Astrocyte of the spinal cord (primary cell): ENCODE results near the gene UBE3D.

Source experiments
- DNase-seq: peaks from one replicate; pipeline ENCODE4 v3.0.0; 2011; ENCODE audit warnings: low read depth, low spot score
- H3K4me3 ChIP-seq: 2 replicates; pipeline ENCODE4 v1.5.1; 2011; ENCODE audit warnings: low read depth, mild to moderate bottlenecking, low read length, moderate library complexity
- in situ Hi-C: cut with HindIII; loops from 2 replicates; pipeline ENCODE4 v1.10.0; 2017; ENCODE audit warnings: low sequenced_read_pairs
- TF ChIP-seq, protein P1 (sequence below): IDR thresholded peaks from 2 replicates; pipeline ENCODE4 v1.5.1; 2012; ENCODE audit warnings: low read depth, mild to moderate bottlenecking, low read length, inconsistent platforms

The UBE3D gene

DNA sequence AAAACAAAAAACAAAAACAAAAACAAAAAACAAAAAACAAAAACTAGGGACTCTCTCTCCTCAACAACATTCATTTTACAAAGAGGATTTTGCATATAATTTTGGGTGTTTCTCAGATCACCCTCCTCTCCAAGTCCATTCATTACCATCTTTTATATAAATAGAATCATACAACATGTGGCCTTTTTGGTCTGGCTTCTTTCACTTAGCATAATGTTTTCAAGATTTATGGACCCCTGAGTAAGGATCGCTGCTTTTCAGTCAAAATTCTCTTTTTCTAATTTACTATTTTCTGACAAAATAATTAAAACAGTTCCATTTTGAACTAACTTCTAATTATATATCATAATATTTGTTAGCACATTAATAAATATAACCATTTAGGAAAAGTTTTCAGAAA lies 94.8 kb downstream of the UBE3D start:
- TF ChIP-seq, protein P1, sequence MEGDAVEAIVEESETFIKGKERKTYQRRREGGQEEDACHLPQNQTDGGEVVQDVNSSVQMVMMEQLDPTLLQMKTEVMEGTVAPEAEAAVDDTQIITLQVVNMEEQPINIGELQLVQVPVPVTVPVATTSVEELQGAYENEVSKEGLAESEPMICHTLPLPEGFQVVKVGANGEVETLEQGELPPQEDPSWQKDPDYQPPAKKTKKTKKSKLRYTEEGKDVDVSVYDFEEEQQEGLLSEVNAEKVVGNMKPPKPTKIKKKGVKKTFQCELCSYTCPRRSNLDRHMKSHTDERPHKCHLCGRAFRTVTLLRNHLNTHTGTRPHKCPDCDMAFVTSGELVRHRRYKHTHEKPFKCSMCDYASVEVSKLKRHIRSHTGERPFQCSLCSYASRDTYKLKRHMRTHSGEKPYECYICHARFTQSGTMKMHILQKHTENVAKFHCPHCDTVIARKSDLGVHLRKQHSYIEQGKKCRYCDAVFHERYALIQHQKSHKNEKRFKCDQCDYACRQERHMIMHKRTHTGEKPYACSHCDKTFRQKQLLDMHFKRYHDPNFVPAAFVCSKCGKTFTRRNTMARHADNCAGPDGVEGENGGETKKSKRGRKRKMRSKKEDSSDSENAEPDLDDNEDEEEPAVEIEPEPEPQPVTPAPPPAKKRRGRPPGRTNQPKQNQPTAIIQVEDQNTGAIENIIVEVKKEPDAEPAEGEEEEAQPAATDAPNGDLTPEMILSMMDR = no peak
- DNase-seq = no peak
- no peak overlapping the region for H3K4me3 ChIP-seq
- in situ Hi-C loops = no loop called here

DNA sequence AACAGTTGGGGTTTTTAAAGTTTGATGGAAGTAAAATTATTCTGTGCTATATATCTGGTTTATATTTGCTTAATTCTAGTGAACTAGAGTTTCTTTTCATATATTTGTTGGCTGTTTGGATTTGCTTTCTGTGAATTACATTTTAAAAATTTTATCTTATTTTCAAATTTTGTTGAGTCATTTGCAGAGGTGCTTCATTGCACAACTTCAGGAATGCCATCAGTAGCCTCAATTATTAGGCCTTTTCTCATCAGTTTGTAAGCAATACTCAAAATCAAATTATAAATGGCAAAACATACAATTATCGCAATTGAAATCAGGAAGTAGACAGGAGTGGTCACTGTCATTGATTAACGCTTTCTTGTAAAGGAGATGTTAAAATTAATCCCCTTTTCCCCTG lies 96.9 kb downstream of the UBE3D start:
- H3K4me3 ChIP-seq = no peak overlapping the region
- no peak for DNase-seq
- TF ChIP-seq, protein P1 = no peak
- in situ Hi-C loops = no loop called here

DNA sequence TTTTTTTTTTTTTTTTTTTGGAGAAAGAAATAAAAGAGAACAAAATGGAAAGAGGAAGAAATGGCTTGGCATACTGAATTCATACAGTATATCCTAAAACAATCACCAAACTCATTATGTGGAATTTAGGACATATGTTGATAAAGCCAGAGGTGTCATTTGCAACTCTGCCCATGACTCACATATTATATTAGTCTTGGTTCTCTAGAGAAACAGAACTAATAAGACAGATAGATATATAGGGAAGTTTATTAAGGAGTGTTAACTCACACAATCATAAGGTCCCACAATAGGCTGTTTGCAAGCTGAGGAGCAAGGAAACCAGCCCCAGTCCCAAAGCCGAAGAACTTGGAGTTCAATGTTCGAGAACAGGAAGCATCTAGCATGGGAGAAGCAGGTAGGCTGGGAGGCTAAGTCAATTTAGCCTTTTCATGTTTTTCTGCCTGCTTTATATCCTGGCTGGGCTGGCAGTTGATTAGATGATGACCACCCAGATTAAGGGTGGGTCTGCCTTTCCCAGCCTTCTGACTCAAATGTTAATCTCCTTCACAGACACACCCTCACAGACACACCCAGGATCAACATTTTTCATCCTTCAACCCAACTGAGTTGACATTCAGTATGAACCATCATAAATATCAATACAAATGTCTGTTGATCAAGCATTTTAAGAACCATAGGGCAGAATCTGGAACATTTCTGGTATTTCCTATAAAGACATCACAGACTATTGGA lies 102.3 kb downstream of the UBE3D start:
- H3K4me3 ChIP-seq = no peak overlapping the region
- DNase-seq = no peak
- TF ChIP-seq, protein P1 = no peak
- in situ Hi-C loops = no loop called here

DNA sequence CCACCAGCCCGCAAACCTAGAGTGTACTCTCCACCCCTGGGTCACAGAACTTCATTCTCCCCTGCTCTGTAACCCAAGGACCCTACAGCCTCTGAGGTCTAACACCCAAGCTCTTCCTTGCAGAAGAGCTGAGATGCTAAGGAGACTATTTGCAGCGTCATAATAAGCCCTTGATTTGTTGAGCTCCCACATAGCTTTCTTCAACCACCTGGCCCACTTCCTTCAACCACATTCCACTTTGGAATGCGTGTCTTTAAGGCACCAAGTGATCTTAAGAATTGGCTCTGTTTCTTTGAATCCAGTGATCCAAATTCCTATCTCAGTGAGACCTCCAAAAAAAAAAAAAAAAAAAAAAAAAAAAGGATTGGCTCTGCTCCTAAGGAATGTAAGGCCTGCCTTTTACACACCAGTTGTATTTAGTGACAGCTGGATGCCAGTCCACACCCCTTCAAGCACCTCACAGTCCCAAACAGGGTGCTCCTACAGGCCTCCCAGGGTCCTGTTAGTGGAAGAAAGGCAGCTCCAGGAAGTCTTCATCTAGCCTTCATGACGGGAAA lies 106.2 kb downstream of the UBE3D start:
- TF ChIP-seq, protein P1 = no peak
- no peak overlapping the region for H3K4me3 ChIP-seq
- DNase-seq = peak; percentile 78
- in situ Hi-C loops = no loop called here

DNA sequence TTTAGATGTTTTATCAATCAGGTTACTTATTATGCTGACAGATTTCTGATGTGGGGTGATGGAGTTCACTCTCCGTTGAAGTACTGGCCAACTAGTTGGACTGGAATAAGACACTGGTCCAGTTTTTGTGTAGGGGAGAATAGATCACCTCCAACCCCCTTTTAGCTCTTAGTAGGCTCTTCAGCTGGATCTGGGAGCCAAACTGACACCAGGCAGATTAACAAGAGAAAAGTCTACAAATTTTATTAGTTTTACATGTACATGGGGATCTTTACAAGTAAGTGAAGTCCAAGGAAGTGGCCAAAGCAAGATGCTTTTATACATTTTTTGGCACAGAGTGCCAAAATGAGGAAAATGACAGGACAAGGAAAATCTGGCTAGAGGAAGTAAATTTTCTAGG lies 107.1 kb downstream of the UBE3D start:
- no peak for DNase-seq
- in situ Hi-C loops = no loop called here
- TF ChIP-seq, protein P1 = no peak
- no peak overlapping the region for H3K4me3 ChIP-seq

DNA sequence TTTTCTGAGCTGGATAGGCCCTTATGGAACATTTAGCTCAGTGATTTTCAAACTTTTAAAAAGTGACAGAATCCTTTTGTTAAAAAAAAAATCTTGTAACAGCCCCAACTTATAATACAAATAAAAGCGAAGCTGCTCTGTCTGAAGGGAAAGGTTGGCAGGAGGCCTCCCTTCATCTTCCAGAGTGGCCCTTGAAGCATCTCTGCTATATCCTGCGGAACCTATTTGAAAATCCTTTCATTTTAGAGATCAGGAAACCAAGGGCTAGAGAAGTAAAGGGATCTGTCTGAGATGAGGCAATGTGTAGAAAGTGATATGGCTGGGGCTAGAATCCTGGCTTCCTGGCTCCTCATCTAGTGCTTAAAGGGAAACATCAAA lies 107.8 kb downstream of the UBE3D start:
- in situ Hi-C loops = no loop called here
- DNase-seq = no peak
- H3K4me3 ChIP-seq = no peak overlapping the region
- TF ChIP-seq, protein P1 = no peak
